HPDE6-E6E7 (cell line): ENCODE measurements around the gene IQCK.
A peak's percentile ranks its signal among the peaks of the same experiment; 100 is the strongest.
"Not testable (repeated sequence)": the region's sequence is repeated elsewhere in the genome, so short reads cannot be mapped to it uniquely, and the experiment has no call there.

Experiments
- DNase-seq: peaks from one replicate; pipeline ENCODE4 v3.0.0; 2011; ENCODE audit warnings: missing footprints; ENCODE audit errors: extremely low spot score

The IQCK gene

DNA sequence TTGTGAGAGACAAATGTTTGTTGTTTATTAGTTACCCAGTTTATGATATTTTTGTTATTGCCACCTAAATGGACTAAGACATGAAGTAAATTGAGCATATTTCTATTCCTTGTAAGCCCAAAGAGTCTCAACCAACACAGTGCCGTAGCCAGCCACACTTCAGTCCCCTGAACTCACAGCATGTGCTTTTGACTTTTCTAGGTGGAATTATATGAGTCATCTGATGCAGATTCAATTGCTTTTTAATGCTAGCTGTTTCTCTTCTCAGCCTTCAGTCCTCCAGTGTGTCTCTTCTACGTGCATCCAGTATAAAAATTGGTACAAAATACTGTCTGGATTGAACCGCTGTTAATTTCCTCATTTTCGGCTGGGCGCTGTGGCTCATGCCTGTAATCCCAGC is 39.0 kb downstream of the IQCK start:
- peak; percentile 10 for DNase-seq

DNA sequence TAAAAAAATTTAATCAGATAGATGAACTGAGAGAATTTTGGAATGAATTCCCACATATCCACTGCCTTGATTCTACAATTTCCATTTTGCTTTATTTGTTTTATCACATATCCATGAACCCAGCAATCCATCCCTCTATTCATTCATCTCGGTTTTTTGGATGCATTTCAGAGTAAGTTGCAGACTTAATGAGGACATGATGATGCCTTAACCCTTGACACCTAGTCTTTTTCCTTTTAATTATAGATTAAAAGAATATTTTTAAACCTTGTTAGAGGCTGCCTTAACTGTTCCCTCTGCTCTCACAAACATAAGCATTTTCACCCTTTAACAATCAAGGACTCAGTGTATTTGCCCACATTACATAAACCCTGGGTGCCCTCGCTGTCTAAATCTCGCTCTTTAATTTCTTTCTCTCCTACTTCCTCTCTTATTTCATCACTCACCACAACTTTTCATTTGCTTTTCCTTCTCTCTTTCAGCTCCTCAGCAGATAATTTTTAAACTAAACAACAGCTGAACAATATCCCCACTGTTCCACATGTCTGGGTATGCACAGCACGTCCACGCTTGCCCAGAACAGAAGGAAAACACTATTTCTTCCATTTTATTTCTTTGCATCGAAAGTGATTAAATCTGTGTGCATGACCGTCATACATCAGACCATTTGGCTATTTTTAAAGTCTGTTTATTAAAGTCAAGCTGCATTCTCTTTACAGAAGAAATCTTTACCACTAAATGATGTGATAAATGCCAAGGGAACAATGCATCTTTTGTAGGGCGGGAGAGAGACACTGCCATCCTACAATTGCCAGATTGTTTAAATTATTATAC is 39.9 kb downstream of the IQCK start:
- no peak for DNase-seq

DNA sequence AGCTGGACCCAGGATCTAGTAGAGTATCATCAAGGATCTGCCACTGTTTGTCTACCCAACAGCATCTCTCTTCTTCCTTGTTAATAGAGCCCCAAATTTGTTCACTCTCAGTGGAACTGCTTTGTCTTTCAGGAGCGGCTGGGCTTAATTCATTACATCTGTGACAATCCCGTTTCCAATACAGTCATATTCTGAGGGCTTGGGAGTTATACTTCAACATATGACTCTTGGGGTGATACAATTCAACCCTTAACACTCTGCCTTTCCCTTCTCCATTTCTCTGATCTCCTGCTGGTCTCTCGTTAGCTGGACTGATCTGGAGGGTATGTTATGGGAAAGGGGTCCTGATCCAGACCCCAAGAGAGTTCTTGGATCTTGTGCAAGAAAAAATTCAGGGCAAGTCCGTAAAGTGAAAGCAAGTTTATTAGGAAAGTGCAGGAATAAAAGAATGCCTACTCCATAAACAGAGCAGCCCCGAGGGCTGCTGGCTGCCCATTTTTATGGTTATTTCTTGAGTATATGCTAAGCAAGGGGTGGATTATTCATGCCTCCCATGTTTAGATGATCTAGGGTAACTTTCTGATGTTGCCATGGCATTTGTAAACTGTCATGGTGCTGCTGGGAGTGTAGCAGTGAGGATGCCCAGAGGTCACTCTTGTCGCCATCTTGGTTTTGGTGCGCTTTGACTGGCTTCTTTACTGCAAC is 42.4 kb downstream of the IQCK start:
- DNase-seq = no peak

DNA sequence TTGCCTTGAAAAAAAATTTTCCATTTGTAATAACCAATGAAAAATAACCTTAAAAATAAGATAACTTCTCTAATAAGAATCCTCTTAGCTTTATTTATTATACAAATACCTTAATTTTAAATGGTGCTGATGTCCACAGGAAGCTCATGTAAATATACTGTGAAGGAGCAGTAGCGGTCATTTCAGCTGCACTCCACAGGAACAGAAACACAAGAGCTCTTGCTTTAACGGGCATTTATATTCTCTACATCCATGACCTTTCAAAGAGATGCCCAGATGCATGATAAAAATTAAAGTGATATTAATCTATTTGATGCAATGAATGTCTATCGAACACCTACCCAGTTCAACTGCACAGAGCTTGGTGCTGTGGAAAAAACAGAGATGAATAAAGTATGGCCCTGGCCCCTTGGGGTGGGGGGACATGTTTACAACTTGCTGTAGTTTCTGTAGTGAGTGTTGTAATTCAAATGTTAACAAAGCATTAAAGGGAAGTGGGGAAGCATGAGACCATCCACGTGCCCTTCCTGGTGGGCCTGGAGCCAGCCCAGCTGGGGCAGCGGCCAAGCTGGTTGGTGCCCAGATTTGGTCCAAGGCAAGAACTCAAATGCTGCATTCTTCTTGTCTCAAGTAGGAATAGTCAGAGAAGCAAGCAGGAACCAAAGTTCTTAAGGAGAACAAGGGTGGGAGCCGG is 47.9 kb downstream of the IQCK start:
- no peak for DNase-seq

DNA sequence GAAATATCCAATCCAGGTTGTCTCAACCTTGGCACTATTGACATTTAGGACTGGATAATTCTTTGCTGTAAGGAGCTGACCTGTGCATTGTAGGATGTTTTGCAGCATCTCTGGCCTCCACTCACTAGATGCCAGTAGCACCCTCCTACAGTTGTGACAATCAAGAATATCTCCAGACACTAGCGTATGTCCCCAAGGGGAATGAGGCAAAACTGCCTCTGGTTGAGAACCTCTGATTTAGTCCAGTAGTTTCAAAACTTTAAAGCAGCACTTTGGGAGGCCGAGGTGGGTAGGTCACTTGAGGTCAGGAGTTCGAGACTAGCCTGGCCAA is 48.4 kb downstream of the IQCK start:
- no peak for DNase-seq

DNA sequence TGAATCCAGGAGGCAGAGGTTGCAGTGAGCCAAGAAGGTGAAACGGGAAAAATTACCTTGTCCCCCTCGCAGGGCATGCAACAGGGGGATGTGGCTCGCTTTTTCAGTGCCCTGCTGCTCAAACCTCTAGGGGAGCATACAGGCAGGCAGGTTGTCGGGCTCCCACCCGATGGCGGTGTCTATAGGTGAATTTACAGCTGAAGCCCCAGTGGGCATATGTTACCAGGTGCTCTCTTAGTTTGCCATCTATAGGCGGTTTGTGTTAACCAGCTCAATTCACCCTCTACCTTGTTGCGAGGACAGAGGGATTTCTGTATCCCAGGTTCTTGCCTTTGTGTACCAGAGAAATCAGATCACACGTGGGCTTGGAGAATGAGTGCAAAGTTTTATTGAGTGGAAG is 48.9 kb downstream of the IQCK start:
- no peak for DNase-seq

DNA sequence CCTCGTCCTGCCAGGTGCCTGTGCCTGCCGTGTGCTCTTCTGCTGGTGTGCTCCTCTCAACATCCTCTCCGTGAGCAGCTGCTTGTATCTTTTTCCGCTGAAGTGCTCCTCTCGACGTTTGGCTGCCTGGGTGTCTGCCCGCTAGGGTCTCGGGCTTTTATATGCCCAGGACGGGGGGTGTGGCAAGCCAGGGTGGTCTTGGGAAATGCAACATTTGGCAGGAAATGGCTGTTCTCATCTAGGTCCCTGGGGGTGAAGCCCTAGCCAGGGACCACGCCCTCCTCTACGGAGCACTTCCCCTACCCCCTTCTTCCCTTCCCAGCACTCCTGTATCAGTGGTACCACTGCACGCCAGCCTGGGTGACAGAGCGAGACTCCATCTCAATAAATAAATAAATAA is 49.4 kb downstream of the IQCK start:
- no peak for DNase-seq

DNA sequence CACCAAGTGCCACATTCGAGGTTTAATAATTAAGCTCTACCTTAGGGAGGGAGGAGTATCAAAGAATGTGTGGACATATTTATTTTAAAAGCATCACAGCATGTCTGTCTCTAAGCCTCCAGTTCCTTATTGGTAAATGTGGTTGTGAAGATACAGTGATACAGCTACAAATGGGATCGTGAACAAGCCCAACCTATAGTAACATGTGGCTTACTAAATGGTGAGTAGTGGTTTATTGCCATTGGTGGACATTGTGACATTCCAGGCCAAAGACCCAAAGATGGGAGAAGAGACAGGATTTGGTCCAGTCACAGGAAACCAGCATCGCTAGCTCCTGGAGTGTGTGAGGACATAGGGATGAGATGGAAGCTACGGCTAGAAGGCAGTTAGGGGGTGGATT is 51.2 kb downstream of the IQCK start:
- DNase-seq = no peak

DNA sequence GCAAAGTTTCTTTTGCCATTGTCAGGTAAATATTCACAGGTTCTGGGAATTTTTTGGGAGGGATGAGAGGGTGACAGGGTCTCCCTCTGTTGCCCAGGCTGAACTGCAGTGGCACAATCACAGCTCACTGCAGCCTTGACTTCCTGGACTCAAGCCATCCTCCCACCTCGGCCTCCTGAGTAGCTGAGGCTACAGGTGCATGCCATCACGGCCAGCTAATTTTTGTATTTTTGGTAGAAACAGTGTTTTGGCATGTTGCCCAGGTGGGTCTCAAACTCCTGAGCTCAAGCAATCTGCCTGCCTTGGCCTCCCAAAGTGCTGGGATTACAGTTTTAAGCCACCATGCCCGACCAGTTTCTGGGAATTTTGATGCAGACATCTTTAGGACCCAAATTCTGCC is 53.0 kb downstream of the IQCK start:
- no peak for DNase-seq

DNA sequence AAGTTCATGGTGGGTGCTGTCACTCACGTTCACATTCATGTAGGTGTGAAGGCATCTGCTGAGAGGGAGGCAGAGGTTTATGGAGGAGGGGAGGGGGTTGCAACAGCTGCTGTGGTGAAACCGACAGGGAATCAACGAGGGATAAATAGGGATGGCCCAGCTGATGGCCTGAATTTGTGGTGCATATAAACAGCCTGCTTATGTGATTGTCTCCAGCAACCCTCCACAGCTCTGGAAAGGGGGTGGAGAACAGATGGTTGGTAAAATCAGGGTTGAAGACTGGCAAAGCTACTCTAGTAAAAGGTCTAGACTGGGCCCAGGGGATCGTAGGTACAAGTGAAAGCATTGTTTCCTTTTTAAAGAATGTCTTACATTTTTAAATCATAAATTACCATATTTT is 53.7 kb downstream of the IQCK start:
- DNase-seq = no peak

DNA sequence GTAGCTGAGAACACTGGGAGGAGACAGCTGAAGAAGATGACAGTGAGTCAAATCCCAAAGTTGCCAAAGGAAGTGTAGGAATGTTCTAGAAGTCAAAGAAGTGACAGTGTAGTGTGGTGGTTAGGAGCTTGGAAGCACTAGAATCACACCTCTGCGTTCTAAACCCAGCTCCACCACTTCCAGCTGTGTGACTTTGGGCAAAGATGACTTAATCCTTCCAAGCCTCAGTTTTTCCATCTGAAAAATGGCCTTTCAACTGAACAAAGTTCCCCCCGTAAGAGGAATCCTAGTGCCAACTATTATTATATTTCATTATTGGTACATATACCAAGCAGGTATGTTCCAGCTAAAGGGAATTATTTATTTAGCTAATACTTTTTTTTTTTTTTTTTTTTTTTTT is 56.0 kb downstream of the IQCK start:
- no peak for DNase-seq

DNA sequence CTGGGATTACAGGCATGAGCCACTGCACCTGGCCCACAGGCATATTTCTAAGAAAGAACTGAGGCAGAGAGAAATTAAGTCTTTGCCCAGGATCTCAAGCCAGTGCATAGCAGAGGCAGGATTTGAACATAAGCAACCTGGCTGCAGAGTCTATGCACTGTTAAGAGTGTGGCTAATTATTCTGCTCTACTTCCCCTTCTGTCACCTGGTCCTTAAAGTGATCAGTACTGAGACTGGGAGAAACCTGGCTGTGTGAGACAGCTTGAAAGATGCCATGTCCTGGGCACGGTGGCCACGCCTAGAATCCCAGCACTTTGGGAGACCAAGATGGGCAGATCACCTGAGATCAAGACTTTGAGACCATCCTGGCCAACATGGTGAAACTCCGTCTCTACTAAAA is 58.1 kb downstream of the IQCK start:
- no peak for DNase-seq

DNA sequence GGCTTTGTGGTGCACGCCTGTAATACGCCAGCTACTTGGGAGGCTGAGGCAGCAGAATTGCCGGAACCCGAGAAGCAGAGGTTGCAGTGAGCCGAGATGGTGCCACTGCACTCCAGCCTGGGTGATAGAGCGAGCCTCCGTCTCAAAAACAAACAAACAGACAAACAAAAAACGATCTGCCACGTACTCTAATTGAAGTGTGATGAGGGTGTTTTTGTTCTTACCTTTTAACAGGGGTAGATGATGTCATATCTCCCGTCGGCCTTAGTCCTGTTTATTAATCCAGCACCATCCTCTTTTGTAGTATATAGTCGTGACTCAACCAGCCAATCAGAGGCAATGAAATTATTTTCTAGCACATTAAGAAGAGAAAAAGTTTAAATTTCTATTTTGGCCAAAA is 58.5 kb downstream of the IQCK start:
- no peak for DNase-seq

DNA sequence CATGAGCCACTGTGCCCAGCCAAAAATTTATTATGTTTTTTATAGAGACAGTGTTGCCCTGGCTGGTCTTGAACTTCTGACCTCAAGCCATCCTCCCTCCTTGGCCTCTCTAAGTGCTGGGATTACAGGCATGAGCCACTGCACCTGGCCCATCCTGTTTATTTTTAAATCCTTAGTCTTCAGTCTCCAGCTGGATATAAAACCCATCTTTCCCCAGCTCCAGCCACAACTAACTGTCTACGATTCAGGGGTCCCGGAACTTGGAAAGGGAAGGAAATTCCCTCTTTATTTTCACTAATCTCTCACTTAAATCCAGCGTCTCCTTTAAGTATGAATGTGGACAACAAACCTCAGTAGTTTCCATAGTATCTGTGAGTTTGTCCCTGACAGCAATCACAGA is 62.2 kb downstream of the IQCK start:
- no peak for DNase-seq

DNA sequence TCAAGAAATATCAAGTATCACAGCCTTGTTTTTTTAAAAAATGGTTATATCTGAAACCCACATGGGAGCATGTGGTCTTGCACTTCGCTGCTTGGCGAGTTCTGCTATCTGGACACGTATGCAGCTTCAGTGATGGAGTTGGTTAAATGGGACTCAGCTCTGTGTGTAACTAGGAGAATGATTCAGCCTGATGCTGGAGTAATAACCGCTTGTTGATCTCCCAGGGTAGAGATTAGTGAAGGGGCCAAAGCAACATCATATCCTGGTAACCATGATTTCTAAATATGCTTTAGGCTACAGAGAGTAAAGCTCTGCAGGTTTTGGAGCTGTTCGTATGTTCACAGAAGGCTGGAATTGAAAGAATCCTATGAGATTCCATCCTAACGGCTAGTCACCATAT is 63.2 kb downstream of the IQCK start:
- DNase-seq = no peak

DNA sequence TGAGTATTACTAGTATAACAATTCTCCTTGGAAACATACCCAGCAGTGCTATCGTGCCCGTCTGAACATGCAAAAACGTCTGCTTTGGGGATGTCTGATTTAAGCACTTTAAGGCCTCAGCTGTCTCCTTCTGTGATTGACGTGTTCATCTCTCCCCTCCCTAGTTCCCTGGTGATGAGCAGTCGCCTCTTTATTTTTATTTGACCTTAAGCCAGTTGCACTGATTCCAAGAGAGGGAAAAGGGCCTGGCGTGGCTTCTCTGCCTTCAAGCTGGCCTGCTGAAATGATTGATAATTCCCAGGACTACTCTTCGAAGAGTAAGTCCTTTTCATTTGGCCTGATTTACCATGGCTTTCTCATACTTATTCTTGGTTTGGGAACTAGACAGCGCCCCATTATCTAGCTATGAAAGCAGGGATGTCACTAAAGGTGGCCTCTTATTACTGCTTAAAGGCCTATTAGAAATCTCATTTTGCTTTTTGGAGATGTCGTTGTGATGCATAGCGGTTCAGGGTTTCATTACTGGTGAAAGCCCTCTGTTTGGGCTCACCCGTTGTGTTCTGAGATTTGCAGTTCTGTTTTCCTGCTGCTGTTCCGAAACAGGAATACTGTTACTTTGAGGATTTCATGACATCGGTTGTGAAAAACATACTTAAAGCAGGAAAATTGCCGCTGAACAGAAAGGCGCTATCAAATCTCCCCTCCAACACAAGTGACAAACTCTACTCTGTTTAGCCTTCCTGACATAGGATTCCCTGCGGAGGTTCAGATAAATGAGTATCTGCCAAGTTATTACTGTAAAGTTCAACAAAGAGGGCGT is 65.5 kb downstream of the IQCK start:
- DNase-seq = no peak

DNA sequence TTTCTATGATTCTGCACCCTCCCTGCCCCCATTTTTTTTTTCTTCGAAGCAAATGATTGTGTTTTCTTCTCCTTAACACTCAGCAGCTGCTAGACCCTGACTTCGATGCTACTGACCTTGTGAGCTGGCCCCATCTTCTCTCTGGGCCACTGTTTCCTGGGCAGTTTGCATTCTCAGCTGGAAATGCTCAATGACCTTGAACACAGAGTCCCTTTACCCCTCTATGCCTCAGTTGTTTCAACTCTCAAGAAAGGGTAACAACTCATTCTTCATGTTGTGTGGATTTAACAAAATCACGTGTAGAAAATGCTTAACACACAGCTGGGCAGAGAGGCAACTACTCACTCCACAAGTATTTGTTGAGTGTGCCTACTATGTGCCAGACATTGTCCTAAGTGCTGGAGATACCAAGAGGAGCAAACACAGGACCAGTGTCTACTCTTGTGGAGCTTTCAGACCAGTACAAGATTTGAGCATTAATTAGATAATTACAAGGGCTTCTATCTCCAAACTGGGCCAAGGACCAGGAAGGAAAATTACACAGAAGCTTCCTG is 66.2 kb downstream of the IQCK start:
- no peak for DNase-seq

DNA sequence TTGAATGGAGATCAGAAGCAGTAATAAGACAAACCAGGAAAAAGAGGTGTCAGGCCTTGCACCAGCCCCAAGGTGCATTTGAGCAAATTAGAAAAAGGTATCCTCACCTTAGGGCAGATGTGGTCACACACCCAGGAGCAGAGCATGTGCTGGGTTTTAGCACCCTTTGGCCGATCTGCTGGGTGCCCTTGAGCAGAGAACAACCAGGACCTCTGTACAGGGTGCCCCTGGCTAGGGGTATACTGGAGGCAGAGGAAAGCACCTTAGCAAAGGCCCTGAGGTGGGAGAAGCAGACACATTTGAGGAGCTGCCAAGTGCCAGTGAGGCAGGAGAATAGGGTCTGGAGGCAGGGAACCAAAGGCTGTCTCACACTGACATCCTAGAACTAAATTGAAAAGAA is 67.0 kb downstream of the IQCK start:
- no peak for DNase-seq

DNA sequence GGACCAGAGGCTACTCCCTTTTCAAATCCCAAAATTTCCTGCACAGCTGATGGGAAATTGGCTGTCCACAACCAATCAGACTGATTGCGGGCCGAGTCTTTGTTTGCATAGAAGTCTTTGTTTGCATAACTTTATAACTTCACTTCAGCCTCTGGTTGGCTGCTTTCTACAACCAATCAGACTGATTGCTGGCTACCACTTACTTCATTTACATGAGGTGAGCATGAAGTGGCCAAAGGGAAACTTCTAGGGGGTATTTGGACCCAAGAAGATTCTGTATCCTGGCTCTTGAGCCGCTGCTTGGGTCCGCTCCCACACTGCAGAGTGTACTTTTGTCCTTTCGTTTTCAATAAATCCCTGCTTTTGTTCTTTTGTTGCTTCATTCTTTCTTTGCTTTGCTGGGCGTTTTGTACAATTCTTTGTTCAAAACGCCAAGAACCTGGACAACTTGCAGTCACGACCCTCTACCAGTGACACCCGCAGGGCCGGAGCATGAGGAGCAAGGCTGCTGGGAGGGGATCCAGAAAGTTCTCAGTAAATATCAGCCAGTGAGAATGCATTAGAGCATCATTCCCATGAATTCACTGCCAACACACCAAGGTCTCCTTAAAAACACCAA is 67.5 kb downstream of the IQCK start:
- no peak for DNase-seq

DNA sequence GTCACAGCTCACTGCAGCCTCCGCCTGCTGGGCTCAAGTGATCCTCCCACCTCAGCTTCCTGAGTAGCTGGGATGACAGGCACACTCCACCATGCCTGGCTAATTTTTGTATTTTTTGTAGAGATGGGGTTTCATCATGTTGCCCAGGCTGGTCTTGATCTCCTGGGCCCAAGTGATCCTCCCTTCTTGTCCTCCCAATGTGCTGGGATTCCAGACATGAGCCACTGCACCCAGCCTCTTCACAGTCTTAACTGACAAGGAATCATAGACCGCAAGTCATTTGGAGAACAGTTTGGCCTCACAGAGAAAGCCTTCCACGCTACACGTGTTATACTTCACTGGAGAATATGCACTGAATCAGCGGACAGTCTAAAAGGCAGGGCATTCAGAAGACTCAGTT is 83.3 kb downstream of the IQCK start:
- not testable (repeated sequence) for DNase-seq

DNA sequence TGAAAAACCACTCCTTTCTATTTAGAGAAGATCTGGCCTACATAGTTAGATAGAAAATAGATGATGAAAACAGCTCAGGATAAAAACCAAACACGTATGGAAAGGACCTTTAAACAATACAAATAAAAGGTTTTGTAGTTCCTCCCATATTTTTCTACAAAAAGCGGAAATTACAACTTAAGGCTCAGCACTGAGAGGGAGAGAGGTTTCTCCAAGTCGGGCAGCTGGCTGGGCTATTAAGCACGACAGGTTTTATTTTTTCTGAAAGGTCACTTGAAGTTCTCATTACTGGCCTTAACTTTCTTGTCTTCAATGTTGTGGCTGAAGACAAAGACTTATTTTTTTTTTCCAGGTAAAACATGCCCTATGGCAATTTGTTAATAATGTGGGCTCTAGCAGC is 83.8 kb downstream of the IQCK start:
- DNase-seq = not testable (repeated sequence)
